BLaER1 (cell line): ENCODE data around the gene RBP3.
"Not testable (repeated sequence)": the region's sequence is repeated elsewhere in the genome, so short reads cannot be mapped to it uniquely, and the experiment has no call there.

ENCODE experiments used
- H3K27ac ChIP-seq: shearing (Covaris generic); formaldehyde crosslinking; 2 replicates; pipeline ENCODE4 v1.8.1; 2022
- H3K27me3 ChIP-seq: shearing (Covaris generic); formaldehyde crosslinking; 2 replicates; pipeline ENCODE4 v1.8.1; 2022
- H3K36me3 ChIP-seq: shearing (Covaris generic); formaldehyde crosslinking; 2 replicates; pipeline ENCODE4 v1.8.1; 2022
- H3K4me1 ChIP-seq: shearing (Covaris generic); formaldehyde crosslinking; 2 replicates; pipeline ENCODE4 v1.8.1; 2022
- H3K4me2 ChIP-seq: shearing (Covaris generic); formaldehyde crosslinking; 2 replicates; pipeline ENCODE4 v1.8.1; 2022
- H3K4me3 ChIP-seq: shearing (Covaris generic); formaldehyde crosslinking; 2 replicates; pipeline ENCODE4 v1.8.1; 2022
- H3K9ac ChIP-seq: shearing (Covaris generic); formaldehyde crosslinking; 2 replicates; pipeline ENCODE4 v1.8.1; 2022
- H3K9me3 ChIP-seq: shearing (Covaris generic); formaldehyde crosslinking; 2 replicates; pipeline ENCODE4 v1.8.1; 2022
- H4K20me1 ChIP-seq: shearing (Covaris generic); formaldehyde crosslinking; 2 replicates; pipeline ENCODE4 v1.8.1; 2022
- Cebpa-rat ChIP-seq: shearing (Covaris generic); IDR thresholded peaks from 2 replicates; pipeline ENCODE4 v1.8.1; 2022

The RBP3 gene

DNA sequence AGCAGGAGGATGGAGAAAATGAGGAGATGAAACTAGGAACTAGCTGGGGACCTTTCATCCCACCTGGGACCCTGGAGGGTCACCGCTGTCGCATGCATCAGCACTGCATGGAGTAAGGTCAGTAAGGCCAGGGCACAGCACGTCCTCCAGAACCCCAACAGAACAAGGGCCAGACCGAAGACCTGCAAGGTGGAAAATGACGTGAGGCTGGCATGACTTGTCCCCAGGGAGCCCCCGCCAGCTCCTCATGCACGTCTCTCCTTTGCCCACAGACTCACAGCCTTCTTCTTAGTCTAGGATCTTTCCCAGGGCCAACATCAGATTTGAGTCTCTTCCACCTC, 31.3 kb downstream of the RBP3 start:
- Histone ChIP-seq H3K4me2 (no peak overlapping the region), H3K4me1 (peaks cover 29% of the 10 kb centered on the region), H3K9ac (no peak overlapping the region), H3K36me3 (no peaks in the 10 kb centered on the region), H4K20me1 (no peaks in the 10 kb centered on the region), H3K27ac (no peak overlapping the region), H3K27me3 (peaks cover 15% of the 10 kb centered on the region), H3K9me3 (no peaks in the 10 kb centered on the region), H3K4me3 (no peak overlapping the region)
- no peak for TF ChIP-seq Cebpa-rat

DNA sequence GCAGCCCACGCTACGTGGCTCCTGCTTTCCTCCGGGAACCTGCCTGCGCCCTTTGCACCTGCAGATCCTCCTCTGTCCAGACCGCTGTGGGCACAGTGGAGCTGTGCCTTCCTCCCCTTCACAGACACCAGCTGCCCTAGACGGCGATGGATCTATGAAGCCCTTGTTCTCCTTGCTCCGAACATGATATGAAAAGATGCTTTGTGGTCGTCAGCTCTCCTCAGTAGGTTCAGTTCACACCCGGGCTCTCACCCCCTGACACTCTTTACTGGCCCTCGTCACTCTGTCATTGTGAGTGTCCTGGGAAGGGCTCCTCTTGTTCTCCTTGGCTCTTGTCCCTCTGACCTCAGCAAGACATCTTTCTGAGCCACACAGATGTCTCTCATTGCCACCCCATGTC, 31.7 kb downstream of the RBP3 start:
- peaks cover 31% of the 10 kb centered on the region for H3K4me1 ChIP-seq
- no peak overlapping the region for H3K4me3 ChIP-seq
- H3K36me3 ChIP-seq = no peaks in the 10 kb centered on the region
- TF ChIP-seq Cebpa-rat = no peak
- H3K27me3 ChIP-seq = peaks cover 15% of the 10 kb centered on the region
- no peaks in the 10 kb centered on the region for H4K20me1 ChIP-seq
- no peaks in the 10 kb centered on the region for H3K9me3 ChIP-seq
- no peak overlapping the region for H3K4me2 ChIP-seq
- H3K27ac ChIP-seq = no peak overlapping the region
- H3K9ac ChIP-seq = no peak overlapping the region

DNA sequence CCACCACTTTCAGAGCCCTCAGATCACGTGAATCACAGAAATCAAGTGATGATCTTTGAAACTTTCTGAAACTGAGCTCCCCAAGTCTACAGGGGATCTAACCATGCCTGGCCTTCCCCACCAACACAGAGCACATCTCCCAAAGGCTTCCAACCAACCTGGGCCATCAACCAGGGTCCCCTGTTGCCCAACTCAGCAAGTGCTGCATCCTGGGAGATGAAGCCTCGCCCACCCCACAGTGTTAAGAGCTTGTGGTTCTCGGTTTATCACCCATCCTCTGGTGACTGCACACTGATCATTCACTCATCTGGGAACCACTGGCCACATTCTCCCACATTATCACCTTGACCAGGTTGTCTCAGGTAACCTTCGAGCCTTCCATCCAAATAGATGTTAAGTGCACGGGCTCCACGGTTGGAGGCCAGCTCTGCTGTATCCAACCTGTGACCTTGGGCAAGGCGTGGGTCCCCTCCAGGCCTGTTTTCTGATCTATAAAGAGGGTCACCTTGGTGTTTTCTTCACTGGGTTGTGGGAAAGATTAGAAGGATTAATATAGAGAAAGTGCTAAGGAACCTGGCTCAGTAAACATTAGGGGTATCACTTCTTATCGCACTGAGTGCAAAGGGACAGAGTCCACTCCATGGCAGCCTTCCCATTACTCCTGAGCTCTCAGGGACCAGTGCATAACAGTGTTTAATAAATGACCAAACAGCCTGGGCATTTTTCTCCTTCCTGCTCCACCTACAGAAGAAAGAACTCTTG, 32.4 kb downstream of the RBP3 start:
- no peaks in the 10 kb centered on the region for H3K9me3 ChIP-seq
- no peak overlapping the region for H3K4me2 ChIP-seq
- H4K20me1 ChIP-seq = no peaks in the 10 kb centered on the region
- no peaks in the 10 kb centered on the region for H3K36me3 ChIP-seq
- H3K27me3 ChIP-seq = peaks cover 15% of the 10 kb centered on the region
- no peak for TF ChIP-seq Cebpa-rat
- peaks cover 35% of the 10 kb centered on the region for H3K4me1 ChIP-seq
- no peak overlapping the region for H3K27ac ChIP-seq
- no peak overlapping the region for H3K4me3 ChIP-seq
- no peak overlapping the region for H3K9ac ChIP-seq

- Histone ChIP-seq H3K9ac (no peak overlapping the region), H3K9me3 (no peaks in the 10 kb centered on the region; the same call in 1 of the 2 replicates), H3K27me3 (peaks cover 15% of the 10 kb centered on the region), H3K4me1 (peaks cover 35% of the 10 kb centered on the region), H3K4me3 (no peak overlapping the region), H3K4me2 (no peak overlapping the region), H3K27ac (no peak overlapping the region), H4K20me1 (no peaks in the 10 kb centered on the region), H3K36me3 (no peaks in the 10 kb centered on the region)
- no peak for TF ChIP-seq Cebpa-rat
Observed at GRCh38 chr10:47381103-47381395, 32.9 kb downstream of the RBP3 start.

DNA sequence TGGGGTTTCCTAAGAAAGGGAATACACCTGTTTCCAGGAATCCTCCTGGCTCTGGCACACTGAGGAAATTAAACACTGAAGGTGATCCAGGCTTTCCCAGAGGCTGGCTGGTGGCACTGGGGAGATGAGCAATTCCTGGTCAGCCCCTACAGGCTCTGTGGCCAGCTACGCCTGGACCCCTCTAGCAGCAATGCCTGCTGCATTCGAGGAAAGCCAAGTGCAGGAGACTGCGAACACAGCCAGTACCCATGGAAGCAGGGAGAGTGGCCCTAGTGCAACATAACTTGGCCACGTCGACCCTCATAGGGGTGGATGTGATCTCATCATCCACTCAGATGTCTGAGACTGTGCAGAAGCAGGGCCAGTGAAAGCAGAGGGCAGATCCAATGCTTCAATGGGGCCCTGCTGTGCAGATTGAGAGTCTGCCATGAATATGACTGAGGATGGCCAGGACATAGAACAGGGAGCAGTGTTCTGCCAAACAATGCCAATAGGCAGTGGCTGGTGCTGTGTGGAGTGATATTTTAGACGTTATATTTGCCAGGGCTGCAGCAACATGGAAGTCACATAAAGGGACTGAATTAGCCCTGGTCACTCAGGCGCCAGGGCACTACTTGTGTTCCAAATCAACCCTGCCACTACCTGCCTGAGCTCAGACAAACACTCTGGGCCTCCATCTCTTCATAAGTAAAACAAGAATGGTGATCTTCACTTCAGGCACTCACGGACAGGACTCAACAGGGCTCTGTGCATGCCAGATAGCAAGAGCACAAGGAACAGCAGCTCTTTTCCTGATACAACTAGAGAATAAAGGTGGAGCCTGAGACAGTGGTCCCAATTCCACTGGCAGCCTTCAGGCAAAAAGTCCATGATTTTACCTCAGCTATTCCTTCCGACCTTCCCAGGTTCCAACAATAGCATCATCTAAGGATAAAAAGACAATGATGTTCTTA, 33.5 kb downstream of the RBP3 start:
- peaks cover 13% of the 10 kb centered on the region for H3K27me3 ChIP-seq
- H3K4me3 ChIP-seq = no peak overlapping the region
- H3K9me3 ChIP-seq = peaks cover 3% of the 10 kb centered on the region
- no peaks in the 10 kb centered on the region for H3K36me3 ChIP-seq
- H3K27ac ChIP-seq = no peak overlapping the region
- H3K4me2 ChIP-seq = no peak overlapping the region
- H3K9ac ChIP-seq = no peak overlapping the region
- H3K4me1 ChIP-seq = peaks cover 35% of the 10 kb centered on the region
- no peaks in the 10 kb centered on the region for H4K20me1 ChIP-seq
- no peak for TF ChIP-seq Cebpa-rat

DNA sequence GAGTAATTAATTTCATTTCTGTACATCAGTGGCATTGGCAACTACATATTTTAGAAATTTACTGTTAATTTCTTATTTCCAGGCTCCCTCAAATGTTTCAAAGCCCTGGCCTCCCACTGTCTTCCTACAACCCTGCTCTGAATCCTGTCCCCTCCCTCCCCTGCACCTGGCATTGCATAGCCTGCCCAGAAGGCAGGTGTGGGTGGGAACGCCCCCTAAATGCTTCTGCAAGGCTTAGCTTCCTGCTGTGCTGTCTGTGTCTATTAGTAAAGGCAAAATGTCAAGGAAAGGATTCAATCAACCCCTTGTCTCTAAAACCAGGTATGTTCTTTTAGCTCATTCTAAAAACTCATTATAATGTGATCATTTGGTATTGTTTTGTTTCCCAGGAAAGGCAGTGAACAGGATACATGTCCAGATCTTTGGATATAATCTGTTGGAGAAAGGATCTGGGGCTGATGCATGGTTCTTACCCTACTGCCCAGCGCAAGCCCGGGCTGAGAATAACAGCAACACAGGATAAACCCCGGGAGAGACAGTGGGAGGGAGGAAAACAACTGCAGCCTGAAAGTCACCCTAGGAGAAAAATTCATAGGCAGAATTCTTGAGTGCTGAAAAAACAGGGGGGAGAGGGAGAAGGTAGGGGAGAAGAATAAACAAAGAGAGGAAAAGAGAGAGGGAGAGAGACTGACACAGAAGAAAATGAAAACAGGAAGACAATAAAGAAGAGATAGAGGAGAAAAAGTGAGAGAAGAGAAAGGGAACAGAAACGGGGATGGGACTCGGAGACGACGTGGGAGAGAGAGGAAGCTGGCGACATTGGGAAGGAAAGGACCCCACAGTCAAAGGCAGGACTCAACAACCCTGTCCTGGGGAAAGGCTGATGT, 35.3 kb downstream of the RBP3 start:
- Histone ChIP-seq H3K27ac (no peak overlapping the region), H3K4me2 (peak overlapping the region; percentile 89), H3K9me3 (peaks cover 8% of the 10 kb centered on the region), H3K27me3 (no peaks in the 10 kb centered on the region), H3K4me3 (peak overlapping the region; percentile 78), H3K36me3 (no peaks in the 10 kb centered on the region), H3K9ac (peak overlapping the region; percentile 77), H4K20me1 (no peaks in the 10 kb centered on the region), H3K4me1 (peaks cover 17% of the 10 kb centered on the region)
- TF ChIP-seq Cebpa-rat = no peak

DNA sequence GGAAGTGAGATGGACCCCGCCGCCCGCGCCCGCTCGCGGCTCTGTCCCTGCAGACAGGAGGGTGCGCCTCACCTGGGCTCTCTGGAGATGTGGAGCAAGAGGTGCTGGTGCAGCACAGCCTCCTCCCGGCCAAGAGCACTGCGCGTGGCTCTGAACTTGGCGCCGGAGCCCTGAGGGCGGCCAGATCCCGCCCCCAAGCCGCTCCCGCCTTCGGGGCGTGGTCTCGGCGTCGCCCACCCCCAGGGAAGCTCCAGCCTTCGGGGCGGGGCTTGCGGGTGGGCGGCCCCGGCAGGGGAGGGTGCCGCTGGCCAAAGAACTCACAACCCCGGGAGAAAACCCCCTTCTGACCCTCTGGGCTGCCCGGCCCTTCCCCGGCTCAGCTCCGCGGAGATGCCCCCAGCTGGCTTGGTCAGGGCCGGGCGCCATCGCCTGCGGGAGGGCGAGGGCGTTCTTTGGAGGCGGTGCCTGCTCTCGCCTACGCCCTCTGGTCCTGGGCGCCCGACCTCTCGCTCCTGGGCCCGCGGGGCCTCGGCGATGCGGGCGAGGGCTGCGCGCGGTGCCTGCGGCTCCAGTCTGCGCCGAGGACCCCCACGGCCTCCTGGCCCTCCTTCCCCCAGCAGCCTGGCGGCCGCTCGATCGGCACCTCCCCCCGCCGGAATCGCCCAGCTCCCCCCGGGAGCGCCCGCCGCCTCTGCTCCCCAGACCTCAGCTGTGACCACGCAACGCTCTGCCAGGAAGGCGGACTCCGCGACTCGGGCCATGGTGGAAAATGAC, 36.2 kb downstream of the RBP3 start, which contains the start of gene ZNF488:
ZNF488 (minus strand) TSS at position 146 of the 774 bp plus-strand sequence. CDS start 15,464 bp downstream, outside the sequence.
- Histone ChIP-seq H3K27me3 (no peaks in the 10 kb centered on the region), H3K9ac (peak within 1 kb of the TSS; percentile 77), H3K36me3 (no peaks in the 10 kb centered on the region), H3K9me3 (peaks cover 8% of the 10 kb centered on the region), H3K27ac (peak within 1 kb of the TSS; percentile 68), H3K4me3 (peak within 1 kb of the TSS; percentile 78), H4K20me1 (no peaks in the 10 kb centered on the region), H3K4me1 (peaks cover 17% of the 10 kb centered on the region), H3K4me2 (peak within 1 kb of the TSS; percentile 89)
- no peak for TF ChIP-seq Cebpa-rat

DNA sequence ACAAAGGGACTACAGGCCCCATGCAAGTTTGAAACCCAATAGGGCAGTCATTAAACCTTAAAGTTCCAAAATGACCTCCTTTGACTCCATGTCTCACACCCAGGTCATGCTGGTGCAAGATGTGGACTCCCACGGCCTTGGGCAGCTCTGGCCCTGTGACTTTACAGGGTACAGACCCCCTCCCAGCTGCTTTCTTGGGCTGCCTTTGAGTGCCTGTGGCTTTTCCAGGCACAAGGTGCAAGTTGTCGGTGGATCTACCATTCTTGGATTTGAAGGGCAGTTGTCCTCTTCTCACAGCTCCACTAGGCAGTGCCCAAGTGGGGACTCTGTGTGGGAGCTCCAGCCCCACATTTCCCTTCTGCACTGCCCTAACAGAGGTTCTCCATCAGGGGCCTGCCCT, 37.9 kb downstream of the RBP3 start:
- H3K4me2 ChIP-seq, H3K27ac ChIP-seq, H3K4me3 ChIP-seq, H3K9ac ChIP-seq, H3K36me3 ChIP-seq, H3K9me3 ChIP-seq, H3K27me3 ChIP-seq, H4K20me1 ChIP-seq: not testable (repeated sequence)
- peaks cover 17% of the 10 kb centered on the region for H3K4me1 ChIP-seq

GRCh38 chr10:47388879-47389278, 40.7 kb downstream of the RBP3 start:
- no peak overlapping the region for H3K4me2 ChIP-seq
- H3K27me3 ChIP-seq = no peaks in the 10 kb centered on the region
- H3K36me3 ChIP-seq = no peaks in the 10 kb centered on the region
- peaks cover 8% of the 10 kb centered on the region for H3K9me3 ChIP-seq
- H3K9ac ChIP-seq = no peak overlapping the region
- H3K4me1 ChIP-seq = peaks cover 8% of the 10 kb centered on the region
- no peak overlapping the region for H3K27ac ChIP-seq
- TF ChIP-seq Cebpa-rat = no peak
- H4K20me1 ChIP-seq = no peaks in the 10 kb centered on the region
- H3K4me3 ChIP-seq = no peak overlapping the region
